GM20431 (cell line): ENCODE data around the gene FKBP2.

ENCODE experiments used
- in situ Hi-C: fragments of 300-500 bp; cut with MseI, MboI; formaldehyde crosslinking; loops from one replicate; pipeline ENCODE4 v1.15.0; 2020; ENCODE audit warnings: low sequenced_read_pairs; ENCODE audit not compliant: unreplicated experiment

Gene FKBP2

GRCh38 chr11:64240435-64241240 lies at the start of gene FKBP2:
TSS of gene FKBP2 (plus strand) at chr11:64241095. CDS start at chr11:64242388, 1,293 bp downstream.
- in situ Hi-C loops = no loop called here

DNA sequence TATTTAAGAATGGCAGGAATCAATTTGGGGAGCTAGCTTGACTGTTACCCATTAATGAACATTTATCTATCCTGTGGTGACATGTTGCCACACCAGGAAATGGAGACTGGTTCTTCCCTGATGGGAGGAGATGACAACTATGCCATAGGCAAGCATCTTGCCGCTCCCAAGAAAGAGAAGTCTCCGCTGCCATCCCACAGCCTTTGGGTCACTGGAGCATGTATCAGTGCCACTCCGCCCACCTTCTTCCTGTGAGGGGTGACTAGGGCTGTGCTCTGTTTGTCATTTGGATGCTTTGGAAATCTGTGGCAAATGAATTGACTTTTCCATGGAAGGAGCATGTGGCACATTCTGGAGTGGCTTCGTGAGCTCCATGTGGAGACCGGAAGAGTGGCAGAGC lies 48.5 kb upstream of the FKBP2 start:
- in situ Hi-C loops = no loop called here

DNA sequence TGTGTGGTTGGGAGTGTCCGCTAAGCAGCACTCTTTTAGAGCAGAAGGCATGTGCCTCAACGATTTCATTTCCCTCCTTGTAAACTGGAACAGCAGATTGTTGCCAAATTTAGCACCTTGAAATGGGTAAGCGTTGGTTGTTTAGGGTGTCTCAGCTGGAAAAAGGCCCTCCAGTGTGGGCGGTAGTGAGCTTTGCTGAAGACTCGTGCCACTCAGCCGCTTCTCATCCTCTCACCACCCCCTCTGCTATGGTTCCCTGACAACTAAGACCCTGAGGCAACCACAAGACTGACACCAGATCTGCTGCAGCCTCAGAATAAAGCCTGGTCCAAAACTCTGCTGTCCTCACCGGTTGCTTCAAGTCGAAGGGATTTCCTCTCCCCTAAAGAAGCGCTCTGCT lies 44.3 kb upstream of the FKBP2 start:
- in situ Hi-C loops = no loop called here

DNA sequence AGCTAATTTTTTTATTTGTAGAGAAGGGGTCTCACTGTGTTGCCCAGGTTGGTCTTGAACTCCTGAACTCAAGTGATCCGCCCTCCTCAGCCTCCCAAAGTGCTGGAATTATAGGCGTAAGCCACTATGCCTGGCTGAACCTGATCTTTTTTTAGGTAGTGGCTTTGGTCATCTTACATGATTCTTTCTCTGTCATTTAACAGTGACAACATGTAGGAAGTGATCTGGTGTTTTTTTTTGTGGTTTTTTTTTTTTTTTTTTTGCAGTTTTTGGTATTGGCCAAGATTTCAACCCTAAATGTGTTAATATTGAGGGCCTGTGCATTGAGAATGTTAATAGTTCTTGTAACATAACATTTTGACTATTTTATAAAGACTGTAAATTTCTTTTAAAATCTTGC lies 42.4 kb upstream of the FKBP2 start:
- in situ Hi-C loops = no loop called here

- in situ Hi-C loops = no loop called here
These were observed 39.4 kb upstream of the FKBP2 start for GRCh38 chr11:64201543-64201942.

DNA sequence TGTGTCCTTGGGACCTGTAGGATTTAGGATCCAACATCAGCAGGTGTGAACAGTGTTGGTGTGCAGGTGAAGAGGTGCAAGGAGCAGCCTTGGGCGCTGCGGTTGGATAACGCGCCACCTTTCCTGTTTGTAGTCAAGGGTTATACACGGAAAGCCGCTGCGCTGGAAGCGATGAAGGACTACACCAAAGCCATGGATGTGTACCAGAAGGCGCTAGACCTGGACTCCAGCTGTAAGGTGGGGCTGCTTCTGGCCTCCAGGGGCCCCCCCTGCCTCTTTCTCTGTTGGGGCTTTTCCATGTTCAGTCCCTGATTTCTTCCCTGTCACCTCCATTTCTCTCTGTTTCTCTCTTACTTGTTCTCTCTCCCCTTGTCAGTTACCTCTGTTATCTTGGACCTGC lies 37.9 kb upstream of the FKBP2 start:
- in situ Hi-C loops = no loop called here

DNA sequence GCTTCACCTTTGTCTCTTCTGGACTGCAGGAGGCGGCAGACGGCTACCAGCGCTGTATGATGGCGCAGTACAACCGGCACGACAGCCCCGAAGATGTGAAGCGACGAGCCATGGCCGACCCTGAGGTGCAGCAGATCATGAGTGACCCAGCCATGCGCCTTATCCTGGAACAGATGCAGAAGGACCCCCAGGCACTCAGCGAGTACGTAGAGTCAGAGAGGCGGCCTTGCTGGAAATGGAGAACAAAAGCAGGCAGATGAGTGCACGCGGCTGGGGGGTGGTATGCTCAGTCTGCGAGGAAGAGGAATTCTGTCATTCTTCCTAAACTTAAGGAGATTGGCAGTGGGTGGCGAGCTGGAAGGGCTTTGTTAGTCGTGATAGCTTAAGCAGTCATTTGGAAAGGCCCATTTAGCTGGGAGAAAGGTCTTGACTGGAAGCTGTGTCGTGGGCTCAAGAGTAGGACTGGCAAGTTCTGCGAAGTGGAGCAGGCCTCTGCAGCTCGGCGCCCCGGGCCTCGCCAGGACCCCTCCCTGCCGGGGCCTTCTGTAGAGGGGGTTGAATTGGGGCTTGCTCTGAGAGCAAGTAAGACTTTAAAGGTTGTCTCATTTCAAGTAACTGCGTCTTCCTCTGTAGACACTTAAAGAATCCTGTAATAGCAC lies 37.3 kb upstream of the FKBP2 start:
- in situ Hi-C loops = no loop called here

DNA sequence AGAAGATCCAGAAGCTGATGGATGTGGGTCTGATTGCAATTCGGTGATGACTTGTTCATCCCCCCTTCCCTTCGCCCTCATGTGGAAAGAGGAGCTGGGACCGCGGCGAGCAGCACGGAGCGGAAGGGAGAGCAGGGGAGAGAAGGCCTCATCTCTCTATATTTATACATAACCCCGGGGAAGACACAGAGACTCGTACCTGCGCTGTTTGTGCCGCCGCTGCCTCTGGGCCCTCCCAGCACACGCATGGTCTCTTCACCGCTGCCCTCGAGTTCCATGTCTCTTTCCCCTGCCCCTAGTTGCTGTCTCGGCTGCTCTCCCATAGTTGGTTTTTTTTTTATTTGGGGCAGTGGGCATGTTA lies 36.8 kb upstream of the FKBP2 start:
- in situ Hi-C loops = no loop called here

DNA sequence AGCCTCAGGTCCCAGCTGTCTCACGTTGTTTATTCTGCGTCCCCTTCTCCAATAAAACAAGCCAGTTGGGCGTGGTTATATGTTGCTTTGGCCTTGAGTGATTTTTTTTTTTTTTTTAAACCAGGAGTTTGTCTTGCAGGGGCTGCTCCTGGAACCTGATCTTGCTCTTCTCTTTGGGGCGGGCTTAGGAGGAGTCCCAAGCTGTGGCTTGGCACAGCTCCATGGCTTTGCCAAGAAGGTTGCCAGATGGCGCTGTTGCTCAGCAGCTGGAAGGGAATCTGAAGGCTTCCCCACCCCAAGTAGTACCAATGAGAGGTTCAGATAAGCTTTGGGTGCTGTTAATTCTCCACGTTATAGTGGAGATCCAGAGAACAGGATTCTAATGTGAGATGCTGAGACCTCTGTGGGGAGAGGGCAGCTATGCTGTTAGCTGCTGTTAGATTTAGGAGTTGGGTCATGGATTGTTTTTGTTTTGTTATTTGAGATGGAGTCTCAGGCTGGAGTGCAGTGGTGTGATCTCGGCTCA lies 36.4 kb upstream of the FKBP2 start:
- in situ Hi-C loops = no loop called here

GRCh38 chr11:64206457-64207255 lies 34.2 kb upstream of the FKBP2 start, which contains the start of gene FERMT3:
TSS of gene FERMT3 (plus strand) at chr11:64206721. CDS start at chr11:64207365, 644 bp downstream.
- in situ Hi-C loops = no loop called here

DNA sequence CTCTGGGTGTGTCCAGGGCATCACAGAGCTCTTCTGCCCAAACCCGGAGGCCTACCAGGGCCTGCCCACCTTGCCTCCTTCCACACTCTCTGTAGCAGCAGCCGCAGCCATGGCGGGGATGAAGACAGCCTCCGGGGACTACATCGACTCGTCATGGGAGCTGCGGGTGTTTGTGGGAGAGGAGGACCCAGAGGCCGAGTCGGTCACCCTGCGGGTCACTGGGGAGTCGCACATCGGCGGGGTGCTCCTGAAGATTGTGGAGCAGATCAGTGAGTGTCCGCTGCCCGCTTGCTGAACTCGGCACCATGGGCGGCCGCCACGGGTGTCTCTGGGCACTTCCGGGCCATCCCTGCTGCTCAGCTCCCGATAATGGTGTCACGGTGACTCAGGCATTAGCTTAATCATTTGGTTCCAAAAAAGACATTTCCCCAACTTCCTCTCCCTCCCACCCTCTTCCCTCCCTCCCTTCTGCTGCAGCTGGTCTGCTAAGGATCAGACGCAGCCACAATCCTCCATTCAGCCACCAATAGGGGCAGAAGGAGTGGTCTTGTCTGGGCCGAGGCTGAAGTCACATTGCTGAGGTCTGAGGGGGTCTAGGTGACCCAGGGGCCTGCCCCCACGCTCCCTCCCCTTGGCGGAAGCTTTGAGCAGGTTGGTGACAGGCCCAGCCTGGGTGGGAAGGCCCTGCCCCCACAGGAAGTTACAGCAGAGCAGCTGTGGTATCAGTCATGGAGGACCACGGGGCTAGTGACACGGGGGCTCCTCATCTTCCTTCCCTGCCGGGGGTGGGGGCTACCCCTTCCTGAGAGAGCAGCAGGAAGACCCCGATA lies 33.4 kb upstream of the FKBP2 start:
- in situ Hi-C loops = no loop called here

DNA sequence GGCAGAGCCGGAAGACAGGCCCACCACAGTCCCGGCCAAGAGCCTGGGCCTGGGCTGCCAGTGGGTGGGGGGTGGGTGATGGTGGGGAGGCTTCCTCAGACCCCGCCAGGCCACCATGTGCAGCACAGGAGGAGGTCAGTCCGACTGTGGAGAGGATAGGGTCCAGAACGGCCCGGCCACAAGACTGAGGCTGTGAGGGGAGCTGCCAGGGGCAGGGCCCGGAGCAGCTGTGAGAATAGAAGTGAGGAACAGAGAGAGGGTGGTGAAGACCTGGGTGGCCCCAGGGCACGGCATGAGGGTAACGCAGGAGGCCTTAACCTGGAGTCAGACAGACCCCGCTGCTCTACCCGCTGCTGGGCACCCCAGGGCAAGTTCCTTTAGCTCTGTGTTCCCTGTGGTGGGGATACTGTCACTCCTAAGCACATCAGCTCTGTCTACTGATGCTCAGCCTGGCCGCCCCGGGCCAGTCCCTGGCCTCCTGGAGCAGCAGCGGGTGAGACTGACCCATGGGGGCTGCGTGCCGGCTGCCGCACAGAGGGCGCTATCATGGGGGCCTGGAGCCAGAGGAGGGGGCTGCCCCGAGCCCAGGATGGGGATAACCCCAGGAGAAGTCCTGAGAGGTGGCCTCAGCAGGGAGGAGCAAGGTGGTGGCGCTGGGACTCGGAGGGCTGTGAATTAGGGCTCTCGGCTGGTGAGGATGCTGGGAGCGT lies 32.7 kb upstream of the FKBP2 start:
- in situ Hi-C loops = no loop called here

GRCh38 chr11:64208796-64209562 lies 31.9 kb upstream of the FKBP2 start:
- in situ Hi-C loops = no loop called here

- in situ Hi-C loops = no loop called here
These were observed 31.4 kb upstream of the FKBP2 start for GRCh38 chr11:64209563-64209843.

GRCh38 chr11:64210301-64211020 lies 30.4 kb upstream of the FKBP2 start:
- in situ Hi-C loops = no loop called here

GRCh38 chr11:64211181-64211872 lies 29.6 kb upstream of the FKBP2 start:
- in situ Hi-C loops = no loop called here

- in situ Hi-C loops = no loop called here
These were observed 24.0 kb upstream of the FKBP2 start for GRCh38 chr11:64216879-64217278.
